ENCODE results near the gene BMPR2. TPM values are rescaled to one million over a fixed set of nuclear protein-coding genes. Genes with fewer than 3 reads are reported as not detected.

The BMPR2 gene
- total and polyA plus RNA-seq, 2 of the 8 experiments (the other 6 are each of a cell fraction or from before 2014, with no cell fraction given), result 5.5 to 19.8 TPM

DNA sequence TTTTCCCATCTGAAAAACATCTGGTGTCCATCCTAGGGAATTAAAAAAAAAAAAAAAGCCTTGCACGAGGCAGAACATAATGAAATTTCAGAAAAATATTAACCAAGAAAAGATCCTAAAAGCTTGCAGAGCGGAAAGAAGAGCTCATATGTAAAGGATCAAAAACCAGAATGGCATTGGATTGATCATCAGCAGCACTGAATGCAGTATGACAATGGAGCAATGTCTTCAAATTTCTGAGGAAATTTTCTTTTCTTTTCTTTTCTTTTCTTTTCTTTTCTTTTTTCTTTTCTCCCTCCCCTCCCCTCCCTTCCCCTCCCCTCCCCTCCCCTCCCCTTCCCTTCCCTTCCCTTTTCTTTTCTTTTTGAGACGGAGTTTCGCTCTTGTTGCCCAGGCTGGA, 237.4 kb downstream of the BMPR2 start:
- 86% methylated on average over 4 of the region's 4 CpGs; no CpG with 5 or more reads in 1 of the 2 experiments for WGBS, 2 experiments (ENCODE audit: extremely low coverage in 1 of 2, insufficient coverage in 1 of 2, insufficient read length in 1 of 2, insufficient replicate concordance in 2 of 2, low coverage in 1 of 2, low lambda C conversion rate in 2 of 2, missing lambda C conversion rate in 1 of 2)
- no peak overlapping the region for H4K91ac ChIP-seq (replicated peaks; ENCODE audit: insufficient read length, low read length)
- no peak overlapping the region for H2BK120ac ChIP-seq (replicated peaks; ENCODE audit: low read depth, low read length)
- no peak overlapping the region for H3K27ac ChIP-seq (ENCODE audit: low read depth, low read length)
- no peak overlapping the region for H3K4ac ChIP-seq (replicated peaks; ENCODE audit: insufficient read length, low read depth, low read length)
- H2AFZ ChIP-seq (ENCODE audit: low read length), result no peak overlapping the region
- H4K20me1 ChIP-seq (replicated peaks in 1 of 2; ENCODE audit: control insufficient read depth in 1 of 2, insufficient read depth in 2 of 2, low read length in 2 of 2), result no peaks in the 10 kb centered on the region
- POLR2A ChIA-PET (ENCODE audit: partially characterized antibody), result interaction anchor here (0.5 kb wide), 1 partner anchor 17 kb away, joined by 3 read pairs; no protein-coding TSS in a partner anchor
- no peaks in the 10 kb centered on the region for H3K27me3 ChIP-seq (replicated peaks in 1 of 4; ENCODE audit: control insufficient read depth in 3 of 4, extremely low read depth in 1 of 4, insufficient read depth in 3 of 4, low read length in 3 of 4)
- no peak overlapping the region for H2BK12ac ChIP-seq (ENCODE audit: low read depth, low read length)
- H3K9ac ChIP-seq (replicated peaks in 1 of 4; ENCODE audit: extremely low read depth in 1 of 4, low read depth in 3 of 4, low read length in 3 of 4), result no peak overlapping the region
- H3K23me2 ChIP-seq (ENCODE audit: low read depth, low read length), result no peaks in the 10 kb centered on the region
- H2AK5ac ChIP-seq (ENCODE audit: low read depth, low read length), result no peak overlapping the region
- no peak overlapping the region for H2BK15ac ChIP-seq (ENCODE audit: low read length)
- no peaks in the 10 kb centered on the region for H3K36me3 ChIP-seq (ENCODE audit: control insufficient read depth in 2 of 4, insufficient read depth in 4 of 4, low read length in 3 of 4)
- no peak for DNase-seq (ENCODE audit: low read depth in 1 of 2, low spot score in 2 of 2)
- FAIRE-seq, result no peak
- no peaks in the 10 kb centered on the region for H3K9me3 ChIP-seq (ENCODE audit: insufficient read depth in 2 of 2, low read depth in 1 of 2, low read length in 1 of 2)
- no peak overlapping the region for H2BK5ac ChIP-seq (ENCODE audit: low read depth, low read length)
- H3K14ac ChIP-seq (ENCODE audit: insufficient read length), result no peak overlapping the region
- no peak overlapping the region for H3K4me2 ChIP-seq (ENCODE audit: insufficient read depth in 1 of 2, low read depth in 2 of 2, low read length in 2 of 2)
- no peak overlapping the region for H2BK20ac ChIP-seq (ENCODE audit: low read length)
- no peaks in the 10 kb centered on the region for H3K79me1 ChIP-seq (ENCODE audit: low read depth, low read length)
- H3K4me3 ChIP-seq (ENCODE audit: extremely low read depth in 1 of 4, insufficient read depth in 2 of 4, low read depth in 3 of 4, low read length in 4 of 4), result no peak overlapping the region
- H3K56ac ChIP-seq (replicated peaks; ENCODE audit: insufficient read length, low read depth, low read length), result no peak overlapping the region
- no peak overlapping the region for H3K23ac ChIP-seq (ENCODE audit: insufficient read length)
- CTCF ChIA-PET (ENCODE audit: partially characterized antibody), result interaction anchor here (0.6 to 2.3 kb wide), 3 partner anchors 20 to 717 kb away, joined by 3 to 6 read pairs (median 3); no protein-coding TSS in a partner anchor
- no peak overlapping the region for H3K18ac ChIP-seq (ENCODE audit: extremely low read depth, low read length)
- H3K79me2 ChIP-seq (ENCODE audit: control insufficient read depth in 1 of 2, insufficient read depth in 2 of 2, low read length in 2 of 2), result no peaks in the 10 kb centered on the region
- H4K8ac ChIP-seq (ENCODE audit: extremely low read depth, insufficient read depth, low read length), result no peak overlapping the region
- no peak overlapping the region for H4K5ac ChIP-seq (ENCODE audit: insufficient read length, low read depth, low read length)
- H3K4me1 ChIP-seq (replicated peaks in 1 of 4; ENCODE audit: control insufficient read depth in 3 of 4, insufficient read depth in 4 of 4, low read length in 3 of 4), result no peaks in the 10 kb centered on the region
- no peak for TF ChIP-seq SP1 (IDR thresholded peaks at IDR 0.05; ENCODE audit: low read depth, low read length)
- no peak for TF ChIP-seq RAD21 (IDR thresholded peaks at IDR 0.05 in 1 of 2, conservative IDR thresholded peaks at IDR 0.05 in 1 of 2; ENCODE audit: low read depth in 2 of 2, low read length in 2 of 2)
- no peak for TF ChIP-seq RNF2 (IDR thresholded peaks at IDR 0.05; ENCODE audit: borderline replicate concordance, low read depth, low read length, missing control alignments, poor library complexity, severe bottlenecking)
- TF ChIP-seq, protein P1, sequence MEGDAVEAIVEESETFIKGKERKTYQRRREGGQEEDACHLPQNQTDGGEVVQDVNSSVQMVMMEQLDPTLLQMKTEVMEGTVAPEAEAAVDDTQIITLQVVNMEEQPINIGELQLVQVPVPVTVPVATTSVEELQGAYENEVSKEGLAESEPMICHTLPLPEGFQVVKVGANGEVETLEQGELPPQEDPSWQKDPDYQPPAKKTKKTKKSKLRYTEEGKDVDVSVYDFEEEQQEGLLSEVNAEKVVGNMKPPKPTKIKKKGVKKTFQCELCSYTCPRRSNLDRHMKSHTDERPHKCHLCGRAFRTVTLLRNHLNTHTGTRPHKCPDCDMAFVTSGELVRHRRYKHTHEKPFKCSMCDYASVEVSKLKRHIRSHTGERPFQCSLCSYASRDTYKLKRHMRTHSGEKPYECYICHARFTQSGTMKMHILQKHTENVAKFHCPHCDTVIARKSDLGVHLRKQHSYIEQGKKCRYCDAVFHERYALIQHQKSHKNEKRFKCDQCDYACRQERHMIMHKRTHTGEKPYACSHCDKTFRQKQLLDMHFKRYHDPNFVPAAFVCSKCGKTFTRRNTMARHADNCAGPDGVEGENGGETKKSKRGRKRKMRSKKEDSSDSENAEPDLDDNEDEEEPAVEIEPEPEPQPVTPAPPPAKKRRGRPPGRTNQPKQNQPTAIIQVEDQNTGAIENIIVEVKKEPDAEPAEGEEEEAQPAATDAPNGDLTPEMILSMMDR (IDR thresholded peaks at IDR 0.05; ENCODE audit: control extremely low read depth in 1 of 3, insufficient read depth in 1 of 3, low read depth in 1 of 3, low read length in 3 of 3), result no peak
